IPS-15b (cell line): ENCODE data around the gene MINDY1.

Source experiments
- H3K27me3 ChIP-seq: one replicate; pipeline ENCODE4 v1.6.1; 2013; ENCODE audit warnings: low read length; ENCODE audit not compliant: control insufficient read depth, insufficient read depth
- H3K36me3 ChIP-seq: one replicate; pipeline ENCODE4 v1.6.1; 2013; ENCODE audit warnings: low read length; ENCODE audit not compliant: control insufficient read depth, insufficient read depth
- H3K4me1 ChIP-seq: one replicate; pipeline ENCODE4 v1.6.1; 2013; ENCODE audit warnings: mild to moderate bottlenecking, low read length; ENCODE audit not compliant: control insufficient read depth, insufficient read depth
- H3K4me3 ChIP-seq: one replicate; pipeline ENCODE4 v1.5.1; 2013; ENCODE audit warnings: low read depth, low read length
- H3K9ac ChIP-seq: one replicate; pipeline ENCODE4 v1.6.1; 2013; ENCODE audit warnings: low read depth, mild to moderate bottlenecking, low read length
- H3K9me3 ChIP-seq: one replicate; pipeline ENCODE4 v1.6.1; 2013; ENCODE audit warnings: mild to moderate bottlenecking, low read length; ENCODE audit not compliant: control insufficient read depth, insufficient read depth

The MINDY1 gene

GRCh38 chr1:150999051-150999674 lies 7.5 kb downstream of the MINDY1 start:
- no peak overlapping the region for H3K4me3 ChIP-seq

GRCh38 chr1:150997949-150998348 lies 8.8 kb downstream of the MINDY1 start:
- peaks cover 3% of the 10 kb centered on the region for H3K4me1 ChIP-seq
- no peaks in the 10 kb centered on the region for H3K27me3 ChIP-seq
- no peak overlapping the region for H3K9ac ChIP-seq
- no peaks in the 10 kb centered on the region for H3K9me3 ChIP-seq
- H3K4me3 ChIP-seq, result no peak overlapping the region
- H3K36me3 ChIP-seq, result peaks cover 5% of the 10 kb centered on the region

More at GRCh38 chr1:150999051-150999674, 7.5 kb downstream of the MINDY1 start:
- Histone ChIP-seq H3K27me3 (no peaks in the 10 kb centered on the region), H3K9ac (no peak overlapping the region), H3K36me3 (peaks cover 5% of the 10 kb centered on the region), H3K4me1 (peaks cover 3% of the 10 kb centered on the region), H3K9me3 (no peaks in the 10 kb centered on the region)

GRCh38 chr1:150997126-150997872 lies 9.4 kb downstream of the MINDY1 start:
- H3K4me3 ChIP-seq, result no peak overlapping the region
- peaks cover 5% of the 10 kb centered on the region for H3K36me3 ChIP-seq
- H3K9me3 ChIP-seq, result no peaks in the 10 kb centered on the region
- no peaks in the 10 kb centered on the region for H3K27me3 ChIP-seq
- H3K9ac ChIP-seq, result no peak overlapping the region
- peaks cover 3% of the 10 kb centered on the region for H3K4me1 ChIP-seq

GRCh38 chr1:150995896-150996295 lies 10.8 kb downstream of the MINDY1 start:
- Histone ChIP-seq H3K4me1 (peaks cover 3% of the 10 kb centered on the region), H3K9me3 (no peaks in the 10 kb centered on the region), H3K27me3 (no peaks in the 10 kb centered on the region), H3K36me3 (peaks cover 5% of the 10 kb centered on the region), H3K4me3 (no peak overlapping the region), H3K9ac (no peak overlapping the region)

GRCh38 chr1:150995460-150995859 lies 11.2 kb downstream of the MINDY1 start:
- H3K9me3 ChIP-seq, result no peaks in the 10 kb centered on the region
- peaks cover 5% of the 10 kb centered on the region for H3K36me3 ChIP-seq
- no peak overlapping the region for H3K4me3 ChIP-seq
- H3K27me3 ChIP-seq, result no peaks in the 10 kb centered on the region
- peak overlapping the region; percentile 57 for H3K9ac ChIP-seq
- peaks cover 3% of the 10 kb centered on the region for H3K4me1 ChIP-seq

- H3K4me1 ChIP-seq, result peaks cover 3% of the 10 kb centered on the region
These were observed 12.5 kb downstream of the MINDY1 start for GRCh38 chr1:150994248-150994647.

GRCh38 chr1:150992626-150993025 lies 14.1 kb downstream of the MINDY1 start:
- H3K36me3 ChIP-seq, result peaks cover 2% of the 10 kb centered on the region
- H3K9ac ChIP-seq, result no peak overlapping the region
- H3K4me1 ChIP-seq, result peaks cover 3% of the 10 kb centered on the region
- H3K27me3 ChIP-seq, result no peaks in the 10 kb centered on the region
- H3K4me3 ChIP-seq, result no peak overlapping the region
- H3K9me3 ChIP-seq, result no peaks in the 10 kb centered on the region

More at GRCh38 chr1:150994248-150994647, 12.5 kb downstream of the MINDY1 start:
- Histone ChIP-seq H3K36me3 (peaks cover 5% of the 10 kb centered on the region), H3K9me3 (no peaks in the 10 kb centered on the region), H3K27me3 (no peaks in the 10 kb centered on the region), H3K4me3 (no peak overlapping the region), H3K9ac (no peak overlapping the region)

- no peaks in the 10 kb centered on the region for H3K4me1 ChIP-seq
- H3K36me3 ChIP-seq, result no peaks in the 10 kb centered on the region
- no peak overlapping the region for H3K9ac ChIP-seq
- H3K27me3 ChIP-seq, result no peaks in the 10 kb centered on the region
- H3K4me3 ChIP-seq, result no peak overlapping the region
- no peaks in the 10 kb centered on the region for H3K9me3 ChIP-seq
These were observed 18.8 kb downstream of the MINDY1 start for GRCh38 chr1:150987924-150988323.

GRCh38 chr1:150985179-150985825 lies 21.4 kb downstream of the MINDY1 start:
- peaks cover 15% of the 10 kb centered on the region for H3K4me1 ChIP-seq
- no peaks in the 10 kb centered on the region for H3K27me3 ChIP-seq
- H3K9ac ChIP-seq, result no peak overlapping the region
- H3K36me3 ChIP-seq, result no peaks in the 10 kb centered on the region
- H3K9me3 ChIP-seq, result no peaks in the 10 kb centered on the region
- no peak overlapping the region for H3K4me3 ChIP-seq

- Histone ChIP-seq H3K4me1 (peaks cover 26% of the 10 kb centered on the region), H3K9ac (peak within 1 kb of the TSS; percentile 49), H3K9me3 (no peaks in the 10 kb centered on the region), H3K4me3 (peak within 1 kb of the TSS; percentile 41), H3K36me3 (no peaks in the 10 kb centered on the region), H3K27me3 (no peaks in the 10 kb centered on the region)
These were observed 24.6 kb downstream of the MINDY1 start, which contains the start of gene ANXA9 for GRCh38 chr1:150981805-150982712. ANXA9 (plus strand) TSS chr1:150982292; CDS start chr1:150983106, 814 bp downstream.

- Histone ChIP-seq H3K36me3 (no peaks in the 10 kb centered on the region), H3K27me3 (no peaks in the 10 kb centered on the region), H3K4me1 (peaks cover 32% of the 10 kb centered on the region), H3K9ac (peak overlapping the region; percentile 49), H3K4me3 (peak overlapping the region; percentile 41), H3K9me3 (no peaks in the 10 kb centered on the region)
These were observed 25.4 kb downstream of the MINDY1 start for GRCh38 chr1:150981177-150981804.
